MCF 10A (cell line): ENCODE data around the gene SPATA3. TPM values are rescaled to one million over a fixed set of nuclear protein-coding genes. Genes with fewer than 3 reads are reported as not detected.

Experiments used
- BruUV-seq: library from RNA; stranded (reverse); fragments of 400-500 nt; replicated peaks from 2 replicates; lab custom pipeline; 2021; lab: Mats Ljungman, UMichigan
- CTCF ChIA-PET: fragments of 300-600 bp; sonication (Branson Sonifier 250); formaldehyde crosslinking; extraction: SDS; loops from one replicate; lab custom pipeline; 2021; ENCODE audit warnings: antibody characterized with exemption, inconsistent platforms; lab: Yijun Ruan, JAX
- POLR2A ChIA-PET: fragments of 300-600, 350-650 bp; sonication (Branson Sonifier 250); formaldehyde crosslinking; extraction: SDS; loops from one replicate; lab custom pipeline; 2020; ENCODE audit warnings: antibody characterized with exemption, inconsistent platforms; lab: Yijun Ruan, JAX
- DNase-seq: peaks from one replicate; pipeline ENCODE4 v3.0.0-alpha.2; 2018; ENCODE audit not compliant: unreplicated experiment
- H3K27ac Mint-ChIP-seq: one replicate; pipeline ENCODE4 v1.8.0; 2022; ENCODE audit warnings: mild to moderate bottlenecking, low read depth, mixed read lengths; ENCODE audit not compliant: unreplicated experiment
- H3K27me3 Mint-ChIP-seq: one replicate; pipeline ENCODE4 v1.8.0; 2022; ENCODE audit warnings: mixed read lengths; ENCODE audit not compliant: insufficient read depth, unreplicated experiment
- H3K36me3 Mint-ChIP-seq: one replicate; pipeline ENCODE4 v1.8.0; 2022; ENCODE audit warnings: mild to moderate bottlenecking, moderate library complexity, mixed read lengths; ENCODE audit not compliant: insufficient read depth, unreplicated experiment
- H3K4me1 Mint-ChIP-seq: one replicate; pipeline ENCODE4 v1.8.0; 2022; ENCODE audit warnings: mixed read lengths; ENCODE audit not compliant: insufficient read depth, unreplicated experiment
- H3K4me3 Mint-ChIP-seq: one replicate; pipeline ENCODE4 v1.8.0; 2022; ENCODE audit warnings: mild to moderate bottlenecking, moderate library complexity, mixed read lengths; ENCODE audit not compliant: unreplicated experiment
- H3K9me3 Mint-ChIP-seq: one replicate; pipeline ENCODE4 v1.8.0; 2022; ENCODE audit warnings: mixed read lengths; ENCODE audit not compliant: unreplicated experiment
- CTCF ChIP-seq: fragments of 200-600 bp; IDR thresholded peaks from one replicate; pipeline ENCODE4 v1.8.0; 2022; ENCODE audit warnings: antibody characterized with exemption, mild to moderate bottlenecking; ENCODE audit not compliant: unreplicated experiment
- intact Hi-C: fragments of 100-400 bp; cut with micrococcal nuclease; formaldehyde crosslinking; loops from 2 replicates; pipeline ENCODE4 v1.14.1; 2022
- total RNA-seq: library from RNA; stranded (reverse); gene quantifications from 2 replicates; pipeline ENCODE4 v1.2.3, GENCODE V29; 2022

SPATA3 gene
- total RNA-seq, 1 experiment from 2014 or later, result not detected

DNA sequence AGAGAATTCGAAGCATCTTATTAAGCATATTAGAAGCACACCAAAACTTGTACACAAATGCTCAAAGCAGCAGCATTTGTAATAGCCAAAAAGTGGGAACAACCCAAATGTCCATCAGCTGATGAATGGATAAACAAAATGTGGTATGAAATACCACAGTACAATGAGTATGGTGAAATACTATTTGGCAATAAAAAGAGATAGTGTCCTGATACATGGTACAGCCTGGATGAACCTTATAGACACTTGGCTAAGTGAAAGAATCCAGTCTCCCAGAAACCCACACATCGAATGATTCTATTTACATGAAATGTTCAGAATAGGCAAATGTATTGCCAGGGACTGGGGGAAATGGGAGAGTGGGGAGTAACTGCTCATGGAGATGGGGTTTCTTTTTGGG, 3.0 kb downstream of the SPATA3 start:
- no peaks in the 10 kb centered on the region for H3K36me3 Mint-ChIP-seq
- H3K4me1 Mint-ChIP-seq, result no peaks in the 10 kb centered on the region
- no TSS peak for BruUV-seq
- DNase-seq, result no peak
- ChIA-PET CTCF (interaction anchor here (1.4 kb wide), 1 partner anchor 97 kb away, joined by 4 read pairs; no protein-coding TSS in a partner anchor), POLR2A (interaction anchor here (0.9 kb wide), 1 partner anchor 9 kb away, joined by 4 read pairs; no protein-coding TSS in a partner anchor)
- intact Hi-C loops, result no loop called here
- H3K4me3 Mint-ChIP-seq, result no peak overlapping the region
- no peak overlapping the region for H3K27ac Mint-ChIP-seq
- TF ChIP-seq CTCF, result no peak
- H3K27me3 Mint-ChIP-seq, result peaks cover 89% of the 10 kb centered on the region
- H3K9me3 Mint-ChIP-seq, result no peaks in the 10 kb centered on the region

DNA sequence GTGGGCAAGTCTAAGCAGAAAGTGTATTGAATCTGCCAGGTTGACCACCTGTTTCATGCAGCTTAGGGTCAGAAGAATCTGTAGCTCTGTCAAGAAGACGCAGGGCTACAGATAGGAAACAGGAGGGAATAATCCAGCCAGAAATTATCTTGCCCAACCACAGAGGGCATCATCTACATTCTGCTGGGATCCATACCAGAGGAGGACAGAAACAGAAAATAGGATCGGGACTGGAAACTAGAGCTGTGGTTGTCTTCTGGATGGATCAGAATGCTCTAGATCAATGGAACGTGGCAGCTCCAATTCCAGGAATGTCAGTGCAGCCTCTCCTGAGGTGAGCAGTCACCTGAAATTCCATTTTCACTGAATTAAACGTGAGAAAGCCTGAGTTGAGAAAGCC, 3.6 kb downstream of the SPATA3 start:
- Mint-ChIP-seq H3K36me3 (no peaks in the 10 kb centered on the region), H3K27me3 (peaks cover 83% of the 10 kb centered on the region), H3K4me3 (no peak overlapping the region), H3K27ac (no peak overlapping the region), H3K4me1 (no peaks in the 10 kb centered on the region), H3K9me3 (peaks cover under 1% of the 10 kb centered on the region)
- TF ChIP-seq CTCF, result no peak
- POLR2A ChIA-PET, result interaction anchor here (0.9 kb wide), 1 partner anchor 8 kb away, joined by 4 read pairs; no protein-coding TSS in a partner anchor
- CTCF ChIA-PET, result interaction anchor here (0.6 to 1.4 kb wide), 2 partner anchors 54 to 97 kb away, joined by 4 read pairs; no protein-coding TSS in a partner anchor
- no TSS peak for BruUV-seq
- DNase-seq, result no peak
- intact Hi-C loops, result no loop called here

DNA sequence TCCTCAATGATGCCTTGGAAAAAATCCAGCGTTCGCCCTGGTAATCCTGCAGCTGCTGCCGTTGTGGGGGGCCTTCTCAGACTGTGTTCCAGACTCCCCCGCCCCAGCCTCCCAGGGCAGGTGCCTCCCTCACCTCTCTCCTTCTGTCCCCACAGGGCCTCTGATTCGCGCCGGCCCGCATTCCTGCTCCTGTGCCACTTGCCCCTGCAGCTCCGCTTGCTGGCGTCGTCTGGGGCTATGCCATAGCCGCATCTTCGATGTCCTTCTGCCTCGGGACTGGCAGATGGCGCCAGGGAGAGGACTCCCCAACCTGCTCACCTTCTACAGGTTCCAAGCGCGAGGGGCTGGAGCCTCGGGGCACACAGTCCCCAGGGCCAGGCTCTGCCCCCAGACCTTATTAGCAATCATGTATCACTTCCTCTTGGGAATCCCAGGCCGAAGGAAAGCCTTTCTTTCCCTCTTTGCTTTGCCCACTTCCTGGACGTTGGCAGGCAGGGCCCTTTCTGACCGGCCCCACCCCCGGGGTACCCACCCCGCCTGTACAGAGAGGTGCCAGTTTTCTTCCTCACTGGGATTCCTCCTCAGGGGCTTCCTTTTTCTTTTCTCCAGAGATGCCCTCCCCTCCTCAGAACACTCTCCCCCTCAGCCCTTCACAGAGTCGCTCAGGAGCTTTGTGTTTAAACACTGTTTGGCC, 4.4 kb downstream of the SPATA3 start:
- H3K4me3 Mint-ChIP-seq, result no peak overlapping the region
- no peaks in the 10 kb centered on the region for H3K4me1 Mint-ChIP-seq
- no TSS peak for BruUV-seq
- H3K36me3 Mint-ChIP-seq, result no peaks in the 10 kb centered on the region
- no peak overlapping the region for H3K27ac Mint-ChIP-seq
- ChIA-PET POLR2A (no interaction called here), CTCF (interaction anchor here (0.5 to 1.4 kb wide), 4 partner anchors 53 to 415 kb away, joined by 3 to 4 read pairs (median 4); no protein-coding TSS in a partner anchor)
- TF ChIP-seq CTCF, result no peak
- intact Hi-C loops, result no loop called here
- H3K27me3 Mint-ChIP-seq, result peaks cover 74% of the 10 kb centered on the region
- DNase-seq, result no peak
- peaks cover 9% of the 10 kb centered on the region for H3K9me3 Mint-ChIP-seq

GRCh38 chr2:231001036-231001435, 5.1 kb downstream of the SPATA3 start:
- H3K27ac Mint-ChIP-seq, result no peak overlapping the region
- no peak overlapping the region for H3K4me3 Mint-ChIP-seq

More at GRCh38 chr2:231001036-231001435, 5.1 kb downstream of the SPATA3 start:
- Mint-ChIP-seq H3K9me3 (peaks cover 14% of the 10 kb centered on the region), H3K36me3 (no peaks in the 10 kb centered on the region), H3K4me1 (no peaks in the 10 kb centered on the region), H3K27me3 (peaks cover 68% of the 10 kb centered on the region)
- CTCF ChIA-PET, result interaction anchor here (0.5 kb wide), 1 partner anchor 212 kb away, joined by 3 read pairs; no protein-coding TSS in a partner anchor
- intact Hi-C loops, result no loop called here
- TF ChIP-seq CTCF, result no peak
- no peak for DNase-seq
- POLR2A ChIA-PET, result no interaction called here
- BruUV-seq, result no TSS peak
